ENCODE data around the gene ULK3. TPM values are rescaled to one million over a fixed set of nuclear protein-coding genes. Genes with fewer than 3 reads are reported as not detected.

The ULK3 gene
- total RNA-seq, 1 donor = 25.6 TPM

DNA sequence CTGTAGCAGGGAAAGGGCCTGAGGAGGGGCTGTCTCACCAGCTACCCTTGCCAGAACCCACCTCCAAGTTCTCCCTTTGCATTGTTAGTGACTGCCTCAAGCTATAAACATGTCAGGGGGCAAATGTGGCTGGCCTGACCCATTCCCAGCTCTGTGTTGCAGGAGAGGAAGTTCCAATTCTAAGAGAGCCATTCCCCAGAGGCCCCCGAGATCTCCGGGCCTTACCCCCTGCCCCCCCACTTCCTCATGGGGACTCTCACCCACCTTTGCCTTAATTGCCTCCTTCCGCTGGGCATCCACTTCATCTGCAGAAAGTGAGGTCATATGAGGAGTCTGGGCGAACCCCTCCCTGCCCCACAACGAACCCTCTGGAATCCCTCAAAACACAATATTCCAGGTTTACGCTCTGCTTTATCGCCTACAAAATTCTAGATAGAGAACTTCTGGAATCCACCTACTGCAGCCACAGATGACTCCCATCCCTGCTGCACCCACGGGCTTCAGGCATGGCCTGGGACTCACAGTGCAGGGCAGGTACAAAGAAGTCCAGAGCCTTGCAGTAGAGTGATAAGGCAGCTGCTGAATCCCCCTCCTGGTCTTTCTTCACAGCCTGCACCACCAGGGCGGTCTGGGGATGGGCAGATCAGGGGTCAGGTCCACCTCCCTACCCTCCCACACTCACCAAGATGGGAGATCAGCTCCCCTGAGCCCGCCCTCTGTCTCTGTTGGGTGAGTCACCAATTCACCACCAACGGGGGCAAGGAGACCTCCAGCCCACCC lies 4.0 kb downstream of the ULK3 start:
- Histone ChIP-seq H3K27me3 (ENCODE audit: insufficient read depth, low read length) (no peaks in the 10 kb centered on the region), H3K9me3 (ENCODE audit: low read depth, low read length) (no peaks in the 10 kb centered on the region), H3K4me1 (ENCODE audit: insufficient read depth, low read length) (peaks cover 23% of the 10 kb centered on the region), H3K4me3 (ENCODE audit: low read length) (no peak overlapping the region)

GRCh38 chr15:74838137-74838516 lies 4.8 kb downstream of the ULK3 start:
- Histone ChIP-seq H3K9me3 (ENCODE audit: low read depth, low read length) (no peaks in the 10 kb centered on the region), H3K4me1 (ENCODE audit: insufficient read depth, low read length) (peaks cover 15% of the 10 kb centered on the region), H3K27me3 (ENCODE audit: insufficient read depth, low read length) (no peaks in the 10 kb centered on the region), H3K4me3 (ENCODE audit: low read length) (no peak overlapping the region)

DNA sequence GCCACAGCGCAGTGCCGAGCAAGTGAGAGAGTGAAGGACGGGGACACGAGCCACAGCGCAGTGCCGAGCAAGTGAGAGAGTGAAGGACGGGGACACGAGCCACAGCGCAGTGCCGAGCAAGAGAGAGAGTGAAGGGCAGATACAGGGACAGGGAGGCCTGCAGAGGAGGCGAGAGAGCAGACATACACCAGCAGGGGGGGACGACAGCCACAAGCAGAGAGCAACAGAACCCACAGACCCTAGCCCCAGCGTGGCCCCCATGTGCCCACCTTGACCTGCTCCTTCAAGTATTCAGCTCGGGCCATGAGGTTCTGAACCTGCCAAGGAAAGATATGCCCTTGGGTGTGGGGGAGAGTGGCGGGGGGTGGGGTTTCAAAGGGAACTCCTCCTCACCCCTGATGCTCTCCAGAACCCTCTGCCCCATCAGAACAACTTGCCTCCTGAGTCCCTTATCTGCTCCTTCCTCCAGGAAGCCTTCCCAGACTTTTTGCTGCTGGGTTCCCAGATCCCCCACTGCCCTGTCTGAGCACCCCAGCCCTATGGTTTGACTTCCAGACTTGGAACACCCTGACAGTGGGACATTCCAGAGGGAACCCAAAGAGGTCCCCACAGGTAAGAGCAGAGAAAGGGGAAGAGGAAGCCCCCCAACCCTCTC lies 5.3 kb downstream of the ULK3 start:
- H3K4me3 ChIP-seq (ENCODE audit: low read length) = no peak overlapping the region
- no peaks in the 10 kb centered on the region for H3K9me3 ChIP-seq (ENCODE audit: low read depth, low read length)
- no peaks in the 10 kb centered on the region for H3K27me3 ChIP-seq (ENCODE audit: insufficient read depth, low read length)
- H3K4me1 ChIP-seq (ENCODE audit: insufficient read depth, low read length) = peaks cover 13% of the 10 kb centered on the region

- H3K4me1 ChIP-seq (ENCODE audit: insufficient read depth, low read length) = peaks cover 6% of the 10 kb centered on the region
- H3K4me3 ChIP-seq (ENCODE audit: low read length) = no peak overlapping the region
- H3K27me3 ChIP-seq (ENCODE audit: insufficient read depth, low read length) = no peaks in the 10 kb centered on the region
- H3K9me3 ChIP-seq (ENCODE audit: low read depth, low read length) = no peaks in the 10 kb centered on the region
These were observed 6.1 kb downstream of the ULK3 start for GRCh38 chr15:74836846-74837245.

GRCh38 chr15:74835312-74835823 lies 7.6 kb downstream of the ULK3 start:
- Histone ChIP-seq H3K4me3 (ENCODE audit: low read length) (no peak overlapping the region), H3K27me3 (ENCODE audit: insufficient read depth, low read length) (no peaks in the 10 kb centered on the region), H3K9me3 (ENCODE audit: low read depth, low read length) (no peaks in the 10 kb centered on the region), H3K4me1 (ENCODE audit: insufficient read depth, low read length) (no peaks in the 10 kb centered on the region)

DNA sequence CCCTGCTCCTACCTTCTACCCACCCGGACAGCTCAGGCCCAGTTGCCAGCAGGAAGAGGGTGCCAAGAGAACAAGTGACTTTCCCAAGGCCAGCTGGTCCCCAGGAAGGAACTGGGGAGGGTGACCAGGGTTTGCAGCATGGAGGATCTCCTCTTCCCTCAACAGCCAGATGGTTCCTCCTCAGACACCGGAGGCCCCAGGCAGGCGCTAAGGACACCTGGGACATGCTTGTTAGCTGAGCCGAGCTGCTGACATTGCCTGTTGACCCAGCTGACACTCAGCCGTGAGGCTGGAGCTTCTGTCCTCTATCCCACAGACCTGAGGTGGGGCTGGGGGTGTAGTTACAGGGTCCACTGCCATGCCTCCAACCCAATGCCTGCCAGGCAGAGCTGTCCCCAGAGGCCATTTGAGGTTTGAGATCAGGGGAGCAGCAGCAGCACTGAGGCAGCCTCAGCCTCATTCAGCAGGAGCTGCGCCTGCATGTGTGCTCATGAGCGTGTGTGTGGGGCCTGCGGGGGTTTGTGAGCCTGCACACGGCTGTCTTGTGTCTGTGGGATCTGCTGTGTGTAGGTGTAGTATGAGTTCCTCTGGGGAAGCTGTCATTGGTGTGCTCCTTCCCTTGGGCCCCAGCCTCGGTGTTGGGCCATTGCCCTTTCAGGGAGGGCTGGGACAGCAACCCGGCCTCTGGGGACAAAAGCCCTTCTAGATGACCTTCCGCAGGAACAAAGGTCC lies 9.4 kb downstream of the ULK3 start:
- H3K9me3 ChIP-seq (ENCODE audit: low read depth, low read length) = no peaks in the 10 kb centered on the region
- no peaks in the 10 kb centered on the region for H3K4me1 ChIP-seq (ENCODE audit: insufficient read depth, low read length)
- H3K4me3 ChIP-seq (ENCODE audit: low read length) = no peak overlapping the region
- peaks cover 2% of the 10 kb centered on the region for H3K27me3 ChIP-seq (ENCODE audit: insufficient read depth, low read length)

DNA sequence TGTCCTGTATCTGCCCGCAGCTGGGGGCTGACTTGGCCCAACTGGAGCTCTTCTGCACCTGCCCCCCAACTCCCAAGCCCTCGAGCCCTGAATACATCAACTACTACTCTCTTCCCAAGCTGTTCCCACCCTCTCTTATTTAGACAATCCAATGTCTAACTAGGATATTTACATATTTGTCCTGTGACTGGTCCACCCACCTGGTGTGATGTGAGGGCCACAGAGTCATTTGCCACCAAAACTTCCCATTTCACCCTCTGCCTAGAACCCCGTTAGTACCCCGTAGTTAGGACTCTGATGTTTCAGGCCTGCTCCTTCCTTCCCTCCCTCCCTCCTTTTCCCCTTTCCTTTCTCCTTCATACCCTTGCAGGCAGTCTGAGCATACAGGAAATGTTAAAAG lies 10.1 kb downstream of the ULK3 start:
- Histone ChIP-seq H3K4me1 (ENCODE audit: insufficient read depth, low read length) (no peaks in the 10 kb centered on the region), H3K27me3 (ENCODE audit: insufficient read depth, low read length) (peaks cover 5% of the 10 kb centered on the region), H3K4me3 (ENCODE audit: low read length) (no peak overlapping the region), H3K9me3 (ENCODE audit: low read depth, low read length) (no peaks in the 10 kb centered on the region)

DNA sequence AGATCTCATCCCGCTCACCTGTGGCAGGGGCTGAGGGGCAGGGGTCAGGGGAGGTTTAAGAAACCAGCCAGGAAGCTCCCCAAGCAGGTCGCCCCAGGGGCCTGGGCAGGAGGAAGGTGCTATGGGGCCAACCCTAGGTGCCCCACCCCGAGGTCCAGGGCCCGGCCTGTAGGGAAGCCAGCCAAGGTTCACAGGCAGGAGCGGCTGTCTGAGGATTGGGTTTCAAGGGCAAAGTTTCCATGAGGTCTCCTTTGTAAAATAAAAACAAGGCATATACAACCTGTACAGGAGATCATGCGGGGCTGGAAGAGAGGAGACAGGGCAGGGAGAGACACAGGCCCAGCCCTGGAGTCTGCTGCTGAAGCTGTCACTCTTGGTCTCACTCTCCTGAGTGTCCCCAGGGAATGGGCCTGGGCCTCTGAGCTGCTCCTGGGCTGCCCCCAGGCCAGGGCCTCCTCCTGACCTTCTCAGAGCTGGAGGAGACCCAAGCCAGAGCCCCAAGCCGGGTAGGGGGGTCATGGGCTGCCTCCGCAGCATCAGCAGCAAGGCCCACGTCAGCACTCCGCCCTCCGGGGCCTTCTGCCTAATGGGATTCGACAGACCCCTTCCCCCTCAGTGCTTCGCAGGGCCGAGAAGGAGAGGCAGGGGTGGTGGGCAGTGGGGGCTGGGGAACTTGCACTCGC lies 11.0 kb downstream of the ULK3 start:
- Histone ChIP-seq H3K9me3 (ENCODE audit: low read depth, low read length) (no peaks in the 10 kb centered on the region), H3K4me1 (ENCODE audit: insufficient read depth, low read length) (no peaks in the 10 kb centered on the region), H3K4me3 (ENCODE audit: low read length) (no peak overlapping the region), H3K27me3 (ENCODE audit: insufficient read depth, low read length) (peaks cover 13% of the 10 kb centered on the region)

DNA sequence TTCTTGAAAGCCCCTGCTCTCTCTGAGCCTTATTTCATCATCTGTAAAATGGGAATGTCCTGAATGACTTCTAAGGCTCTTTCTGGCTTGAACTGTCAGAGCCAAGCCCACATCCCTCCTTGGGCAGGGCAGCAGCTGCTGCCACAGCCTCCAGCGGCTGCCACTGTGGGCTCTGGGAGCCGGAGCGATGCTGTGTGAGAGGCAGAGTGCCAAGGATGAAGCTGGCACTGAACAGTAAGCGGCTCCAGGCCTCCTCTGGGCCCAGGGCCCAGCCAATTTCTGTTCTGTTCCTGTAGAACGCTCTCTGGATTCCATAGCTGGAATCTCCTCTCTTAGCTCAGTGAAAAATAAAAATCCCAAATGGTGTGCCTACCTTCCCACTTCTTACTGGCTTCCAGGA lies 12.1 kb downstream of the ULK3 start:
- Histone ChIP-seq H3K4me3 (ENCODE audit: low read length) (no peak overlapping the region), H3K27me3 (ENCODE audit: insufficient read depth, low read length) (peaks cover 16% of the 10 kb centered on the region), H3K4me1 (ENCODE audit: insufficient read depth, low read length) (no peaks in the 10 kb centered on the region), H3K9me3 (ENCODE audit: low read depth, low read length) (no peaks in the 10 kb centered on the region)

DNA sequence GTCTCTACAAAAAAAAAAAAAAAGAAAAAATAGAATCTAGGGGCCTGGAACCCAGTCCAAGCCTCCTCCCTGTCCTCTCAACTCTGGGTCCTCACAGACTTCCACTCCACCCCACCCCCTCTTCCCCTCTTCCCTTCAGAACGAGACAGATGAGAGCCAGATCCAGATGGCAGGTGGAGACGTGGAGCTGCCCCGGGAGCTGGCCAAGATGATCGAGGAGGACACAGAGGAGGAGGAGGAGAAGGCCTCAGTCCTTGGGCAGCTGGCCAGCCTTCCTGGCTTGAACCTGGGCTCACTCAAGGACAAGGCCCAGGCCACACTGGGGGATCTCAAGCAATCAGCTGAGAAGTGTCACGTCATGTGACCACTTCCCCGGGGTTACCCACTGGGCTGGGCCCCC lies 13.0 kb downstream of the ULK3 start:
- Histone ChIP-seq H3K27me3 (ENCODE audit: insufficient read depth, low read length) (peaks cover 16% of the 10 kb centered on the region), H3K9me3 (ENCODE audit: low read depth, low read length) (no peaks in the 10 kb centered on the region), H3K4me3 (ENCODE audit: low read length) (no peak overlapping the region), H3K4me1 (ENCODE audit: insufficient read depth, low read length) (no peaks in the 10 kb centered on the region)

- Histone ChIP-seq H3K9me3 (ENCODE audit: low read depth, low read length) (no peaks in the 10 kb centered on the region), H3K4me1 (ENCODE audit: insufficient read depth, low read length) (no peaks in the 10 kb centered on the region), H3K4me3 (ENCODE audit: low read length) (no peak overlapping the region), H3K27me3 (ENCODE audit: insufficient read depth, low read length) (peaks cover 16% of the 10 kb centered on the region)
These were observed 13.5 kb downstream of the ULK3 start for GRCh38 chr15:74829486-74829885.

DNA sequence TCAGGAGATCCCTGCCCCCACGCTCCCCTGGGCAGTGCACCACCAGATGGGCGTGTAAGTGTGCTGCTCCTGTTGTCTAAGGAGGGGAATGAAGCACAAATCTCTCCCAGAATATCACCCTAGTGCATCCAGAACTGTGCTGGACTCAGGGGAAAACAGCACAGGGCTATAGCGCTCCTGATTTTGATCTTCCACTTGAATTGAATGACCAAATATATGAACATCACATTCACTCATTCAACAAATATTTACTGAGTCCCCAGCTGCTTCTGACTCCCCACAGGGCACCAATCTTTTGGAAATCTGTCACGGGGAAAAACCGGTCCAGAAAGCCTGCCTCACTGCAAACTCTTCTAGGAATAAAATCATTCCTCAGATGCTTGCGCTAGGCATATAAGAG lies 14.1 kb downstream of the ULK3 start:
- Histone ChIP-seq H3K9me3 (ENCODE audit: low read depth, low read length) (no peaks in the 10 kb centered on the region), H3K27me3 (ENCODE audit: insufficient read depth, low read length) (peaks cover 16% of the 10 kb centered on the region), H3K4me3 (ENCODE audit: low read length) (no peak overlapping the region), H3K4me1 (ENCODE audit: insufficient read depth, low read length) (no peaks in the 10 kb centered on the region)

DNA sequence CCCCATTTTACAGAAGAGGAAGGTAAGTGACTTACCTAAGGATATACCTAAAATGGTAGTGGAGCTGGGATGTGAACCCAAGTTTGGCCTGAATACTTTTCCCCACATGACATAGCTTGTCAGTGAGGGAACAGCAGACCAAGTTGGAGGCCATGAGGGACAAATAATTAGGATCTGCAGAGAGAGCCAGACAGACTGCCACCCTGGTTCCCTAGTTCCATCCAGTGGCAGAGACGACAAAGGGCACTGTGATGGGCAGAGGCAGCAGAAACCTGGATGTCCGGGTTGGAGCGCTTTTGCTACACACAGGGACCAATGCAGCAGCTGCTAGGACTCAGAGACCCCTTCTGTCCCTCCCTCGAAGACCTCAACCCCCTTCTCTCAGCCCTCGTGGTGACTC lies 15.3 kb downstream of the ULK3 start:
- H3K4me1 ChIP-seq (ENCODE audit: insufficient read depth, low read length) = no peaks in the 10 kb centered on the region
- H3K9me3 ChIP-seq (ENCODE audit: low read depth, low read length) = no peaks in the 10 kb centered on the region
- peaks cover 16% of the 10 kb centered on the region for H3K27me3 ChIP-seq (ENCODE audit: insufficient read depth, low read length)
- no peak overlapping the region for H3K4me3 ChIP-seq (ENCODE audit: low read length)

DNA sequence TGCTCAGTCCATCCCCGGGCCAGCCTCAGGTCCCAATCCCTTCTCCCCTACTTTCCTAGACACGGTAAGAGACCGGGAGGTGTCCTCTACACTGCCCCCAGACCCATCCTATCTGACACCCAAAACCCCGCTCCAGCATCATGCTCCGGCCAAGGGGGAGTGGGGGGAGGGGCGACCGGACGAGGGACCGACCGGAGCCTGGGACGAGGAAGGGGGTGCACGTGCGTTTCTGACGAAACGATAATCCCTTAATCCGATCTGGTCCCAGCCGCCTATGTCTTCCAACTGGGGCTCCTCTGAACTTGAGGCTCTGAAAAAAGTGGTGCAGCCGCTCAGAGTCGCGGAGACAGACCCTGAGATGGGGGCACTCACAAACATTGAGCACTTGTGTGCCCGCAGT lies 16.0 kb downstream of the ULK3 start:
- H3K27me3 ChIP-seq (ENCODE audit: insufficient read depth, low read length) = peaks cover 16% of the 10 kb centered on the region
- H3K4me1 ChIP-seq (ENCODE audit: insufficient read depth, low read length) = no peaks in the 10 kb centered on the region
- H3K9me3 ChIP-seq (ENCODE audit: low read depth, low read length) = no peaks in the 10 kb centered on the region
- H3K4me3 ChIP-seq (ENCODE audit: low read length) = no peak overlapping the region

DNA sequence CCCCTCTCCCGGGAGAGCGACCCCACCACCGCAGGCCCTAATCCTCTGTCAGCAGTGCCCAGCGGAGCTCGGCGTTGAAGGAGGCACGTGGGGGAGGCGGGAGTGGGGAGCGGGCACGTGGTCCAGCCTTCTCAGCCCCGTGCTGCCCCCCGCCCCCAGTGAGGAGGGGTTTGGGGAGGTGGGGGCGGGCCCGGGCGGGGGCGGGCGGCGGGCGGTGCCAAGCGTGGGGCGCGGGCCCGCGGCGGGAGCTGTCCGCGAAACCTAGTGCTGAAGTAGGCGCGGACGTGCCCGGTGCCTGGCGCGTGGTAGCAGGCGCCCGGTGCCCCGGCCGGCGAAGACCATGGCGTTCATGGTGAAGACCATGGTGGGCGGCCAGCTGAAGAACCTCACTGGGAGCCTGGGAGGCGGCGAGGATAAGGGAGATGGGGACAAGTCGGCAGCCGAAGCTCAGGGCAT lies 16.6 kb downstream of the ULK3 start, which contains the start of gene CPLX3:
CPLX3 (plus strand) TSS at position 264 of the 456 bp plus-strand sequence; CDS start at position 341, 77 bp downstream.
- no peaks in the 10 kb centered on the region for H3K9me3 ChIP-seq (ENCODE audit: low read depth, low read length)
- peaks cover 16% of the 10 kb centered on the region for H3K27me3 ChIP-seq (ENCODE audit: insufficient read depth, low read length)
- peaks cover 5% of the 10 kb centered on the region for H3K4me1 ChIP-seq (ENCODE audit: insufficient read depth, low read length)
- no peak within 1 kb of the TSS for H3K4me3 ChIP-seq (ENCODE audit: low read length)
